Neural progenitor cell (in vitro differentiated cells): ENCODE results near the gene RBKS.

ENCODE experiments used
- CTCF ChIP-seq: fragments of 200-600 bp; sonication (generic); IDR thresholded peaks from 2 replicates; pipeline ENCODE4 v1.5.1; 2017; ENCODE audit warnings: antibody characterized with exemption, mild to moderate bottlenecking
- EZH2 ChIP-seq: fragments of 200-600 bp; sonication (generic); IDR thresholded peaks from 2 replicates; pipeline ENCODE4 v1.6.1; 2017; ENCODE audit warnings: antibody characterized with exemption, mild to moderate bottlenecking, moderate library complexity

GRCh38 chr2:27736890-27737204, 153.3 kb downstream of the RBKS start:
- TF ChIP-seq CTCF, result no peak
- no peak for TF ChIP-seq EZH2
